ENCODE results near the gene RAB40B.
"Not testable (repeated sequence)": the region's sequence is repeated elsewhere in the genome, so short reads cannot be mapped to it uniquely, and the experiment has no call there.

Gene RAB40B

GRCh38 chr17:82666931-82667667, 31.4 kb downstream of the RAB40B start:
- DNase-seq, result no peak

- DNase-seq, result no peak
Measured at GRCh38 chr17:82665891-82666290, 32.6 kb downstream of the RAB40B start.

GRCh38 chr17:82665217-82665616, 33.3 kb downstream of the RAB40B start:
- DNase-seq, result no peak

GRCh38 chr17:82664701-82665182, 33.8 kb downstream of the RAB40B start:
- DNase-seq, result no peak

- no peak for DNase-seq
Measured at GRCh38 chr17:82664276-82664575, 34.3 kb downstream of the RAB40B start.

- DNase-seq, result no peak
Measured at GRCh38 chr17:82663381-82664275, 34.9 kb downstream of the RAB40B start.

- DNase-seq, result no peak
Measured at GRCh38 chr17:82662711-82663261, 35.7 kb downstream of the RAB40B start.

- no peak for DNase-seq
Measured at GRCh38 chr17:82661717-82662683, 36.5 kb downstream of the RAB40B start.

GRCh38 chr17:82659886-82660285, 38.6 kb downstream of the RAB40B start:
- no peak for DNase-seq

GRCh38 chr17:82658796-82659452, 39.6 kb downstream of the RAB40B start:
- DNase-seq, result no peak

- no peak for DNase-seq
Measured at GRCh38 chr17:82658331-82658730, 40.2 kb downstream of the RAB40B start.

GRCh38 chr17:82657926-82658325, 40.6 kb downstream of the RAB40B start:
- DNase-seq, result no peak

- no peak for DNase-seq
Measured at GRCh38 chr17:82656266-82656665, 42.2 kb downstream of the RAB40B start.

GRCh38 chr17:82655523-82655922, 43.0 kb downstream of the RAB40B start:
- no peak for DNase-seq

GRCh38 chr17:82655038-82655479, 43.4 kb downstream of the RAB40B start:
- no peak for DNase-seq

- not testable (repeated sequence) for DNase-seq
Measured at GRCh38 chr17:82654611-82655010, 43.9 kb downstream of the RAB40B start.

GRCh38 chr17:82653651-82654528, 44.6 kb downstream of the RAB40B start:
- DNase-seq, result no peak

- no peak for DNase-seq
Measured at GRCh38 chr17:82650723-82651122, 47.8 kb downstream of the RAB40B start.

- DNase-seq, result no peak
Measured at GRCh38 chr17:82649501-82650261, 48.8 kb downstream of the RAB40B start.

- DNase-seq, result no peak
Measured at GRCh38 chr17:82648742-82649331, 49.7 kb downstream of the RAB40B start.
